ENCODE data around the gene ZNF670. TPM values are rescaled to one million over a fixed set of nuclear protein-coding genes. Genes with fewer than 3 reads are reported as not detected.
"Not testable (repeated sequence)": the region's sequence is repeated elsewhere in the genome, so short reads cannot be mapped to it uniquely, and the experiment has no call there.

The ZNF670 gene
- 1 to 10 TPM; 4.2 to 4.6 TPM for total RNA-seq

- Mint-ChIP-seq H3K27ac (peak within 1 kb of the TSS; percentile 85), H3K4me1 (ENCODE audit: low read depth) (peaks cover 27% of the 10 kb centered on the region), H3K36me3 (ENCODE audit: insufficient read depth in 2 of 2) (peaks cover 6 to 13% of the 10 kb centered on the region in 2 donors), H3K9me3 (peaks cover 1 to 7% of the 10 kb centered on the region in 2 donors), H3K4me3 (peak within 1 kb of the TSS; percentile 92 to 97), H3K27me3 (ENCODE audit: low read depth) (peaks cover 14% of the 10 kb centered on the region)
- peak; percentile 100 for ATAC-seq (replicated peaks in 1 of 2)
- peak; percentile 91 to 93 for DNase-seq
Measured at GRCh38 chr1:247078258-247079140, at the start of gene ZNF670. ZNF670 (minus strand) TSS chr1:247078811; CDS start chr1:247078596, 215 bp downstream.

GRCh38 chr1:247127519-247128282 lies 49.1 kb upstream of the ZNF670 start:
- peak overlapping the region; percentile 83 to 89 for H3K4me3 Mint-ChIP-seq
- H3K27ac Mint-ChIP-seq; H3K9me3 Mint-ChIP-seq; DNase-seq; H3K4me1 Mint-ChIP-seq (ENCODE audit: low read depth); ATAC-seq (replicated peaks in 1 of 2); H3K27me3 Mint-ChIP-seq (ENCODE audit: low read depth): not testable (repeated sequence)
- H3K36me3 Mint-ChIP-seq (ENCODE audit: insufficient read depth in 2 of 2): peaks cover 14 to 28% of the 10 kb centered on the region in 2 donors

- ATAC-seq (replicated peaks in 1 of 2): peak; percentile 72 to 80
Measured at GRCh38 chr1:247126601-247127000, 48.0 kb upstream of the ZNF670 start.

GRCh38 chr1:247126166-247126565 lies 47.6 kb upstream of the ZNF670 start:
- H3K4me1 Mint-ChIP-seq (ENCODE audit: low read depth); H3K4me3 Mint-ChIP-seq; H3K27me3 Mint-ChIP-seq (ENCODE audit: low read depth); H3K27ac Mint-ChIP-seq; H3K9me3 Mint-ChIP-seq; DNase-seq: not testable (repeated sequence)
- peak; percentile 99 for ATAC-seq (replicated peaks in 1 of 2)
- H3K36me3 Mint-ChIP-seq (ENCODE audit: insufficient read depth in 2 of 2): peaks cover 7 to 19% of the 10 kb centered on the region in 2 donors

More at GRCh38 chr1:247126601-247127000, 48.0 kb upstream of the ZNF670 start:
- not testable (repeated sequence) for DNase-seq; H3K9me3 Mint-ChIP-seq; H3K27me3 Mint-ChIP-seq (ENCODE audit: low read depth); H3K27ac Mint-ChIP-seq; H3K4me3 Mint-ChIP-seq; H3K4me1 Mint-ChIP-seq (ENCODE audit: low read depth)
- peaks cover 7 to 19% of the 10 kb centered on the region in 2 donors for H3K36me3 Mint-ChIP-seq (ENCODE audit: insufficient read depth in 2 of 2)

- Mint-ChIP-seq H3K9me3 (no peaks in the 10 kb centered on the region), H3K27ac (no peak overlapping the region), H3K36me3 (ENCODE audit: insufficient read depth in 2 of 2) (peaks cover 0 to 4% of the 10 kb centered on the region in 2 donors), H3K27me3 (ENCODE audit: low read depth) (no peaks in the 10 kb centered on the region), H3K4me3 (no peak overlapping the region), H3K4me1 (ENCODE audit: low read depth) (no peaks in the 10 kb centered on the region)
- DNase-seq (no peak), ATAC-seq (replicated peaks in 1 of 2) (no peak)
Measured at GRCh38 chr1:247121382-247121781, 42.8 kb upstream of the ZNF670 start.

- ATAC-seq (replicated peaks in 1 of 2); H3K27me3 Mint-ChIP-seq (ENCODE audit: low read depth); H3K4me3 Mint-ChIP-seq; H3K27ac Mint-ChIP-seq; H3K36me3 Mint-ChIP-seq (ENCODE audit: insufficient read depth in 2 of 2); DNase-seq; H3K9me3 Mint-ChIP-seq; H3K4me1 Mint-ChIP-seq (ENCODE audit: low read depth): not testable (repeated sequence)
Measured at GRCh38 chr1:247120408-247120668, 41.7 kb upstream of the ZNF670 start.

GRCh38 chr1:247119600-247120407 lies 41.2 kb upstream of the ZNF670 start:
- Mint-ChIP-seq H3K4me1 (ENCODE audit: low read depth) (peaks cover 4% of the 10 kb centered on the region), H3K27ac (no peak overlapping the region), H3K4me3 (no peak overlapping the region), H3K9me3 (no peaks in the 10 kb centered on the region), H3K36me3 (ENCODE audit: insufficient read depth in 2 of 2) (peaks cover 0 to 5% of the 10 kb centered on the region in 2 donors), H3K27me3 (ENCODE audit: low read depth) (no peaks in the 10 kb centered on the region)
- DNase-seq (no peak), ATAC-seq (replicated peaks in 1 of 2) (peak; percentile 22 to 31)

GRCh38 chr1:247118946-247119446 lies 40.4 kb upstream of the ZNF670 start:
- DNase-seq: peak; percentile 52 to 61

GRCh38 chr1:247115545-247115944 lies 36.9 kb upstream of the ZNF670 start:
- DNase-seq (no peak), ATAC-seq (replicated peaks in 1 of 2) (no peak)
- Mint-ChIP-seq H3K9me3 (no peaks in the 10 kb centered on the region), H3K4me1 (ENCODE audit: low read depth) (peaks cover 9% of the 10 kb centered on the region), H3K36me3 (ENCODE audit: insufficient read depth in 2 of 2) (peaks cover 2% of the 10 kb centered on the region in 2 donors), H3K27ac (no peak overlapping the region), H3K27me3 (ENCODE audit: low read depth) (peaks cover 5% of the 10 kb centered on the region), H3K4me3 (no peak overlapping the region)

More at GRCh38 chr1:247118946-247119446, 40.4 kb upstream of the ZNF670 start:
- Mint-ChIP-seq H3K27ac (no peak overlapping the region), H3K4me1 (ENCODE audit: low read depth) (peaks cover 4% of the 10 kb centered on the region), H3K36me3 (ENCODE audit: insufficient read depth in 2 of 2) (peaks cover 0 to 2% of the 10 kb centered on the region in 2 donors), H3K27me3 (ENCODE audit: low read depth) (no peaks in the 10 kb centered on the region), H3K9me3 (no peaks in the 10 kb centered on the region), H3K4me3 (no peak overlapping the region)
- peak; percentile 61 to 70 for ATAC-seq (replicated peaks in 1 of 2)

GRCh38 chr1:247115141-247115510 lies 36.5 kb upstream of the ZNF670 start:
- Mint-ChIP-seq H3K4me3 (no peak overlapping the region), H3K36me3 (ENCODE audit: insufficient read depth in 2 of 2) (peaks cover 2% of the 10 kb centered on the region in 2 donors), H3K9me3 (no peaks in the 10 kb centered on the region), H3K27me3 (ENCODE audit: low read depth) (peaks cover 7% of the 10 kb centered on the region), H3K4me1 (ENCODE audit: low read depth) (peaks cover 14% of the 10 kb centered on the region), H3K27ac (no peak overlapping the region)
- no peak for ATAC-seq (replicated peaks in 1 of 2)
- DNase-seq: no peak

- peaks cover 12% of the 10 kb centered on the region for H3K27me3 Mint-ChIP-seq (ENCODE audit: low read depth)
- H3K9me3 Mint-ChIP-seq: no peaks in the 10 kb centered on the region
- no peak for DNase-seq
- peaks cover 2% of the 10 kb centered on the region in 2 donors for H3K36me3 Mint-ChIP-seq (ENCODE audit: insufficient read depth in 2 of 2)
- peak in 1 of 2 donors; percentile 12 for ATAC-seq (replicated peaks in 1 of 2)
- peaks cover 16% of the 10 kb centered on the region for H3K4me1 Mint-ChIP-seq (ENCODE audit: low read depth)
- no peak overlapping the region for H3K27ac Mint-ChIP-seq
- no peak overlapping the region for H3K4me3 Mint-ChIP-seq
Measured at GRCh38 chr1:247114351-247115140, 35.9 kb upstream of the ZNF670 start.

- no peaks in the 10 kb centered on the region for H3K9me3 Mint-ChIP-seq
- DNase-seq (no peak), ATAC-seq (replicated peaks in 1 of 2) (no peak)
- H3K36me3 Mint-ChIP-seq (ENCODE audit: insufficient read depth in 2 of 2): peaks cover 2% of the 10 kb centered on the region in 2 donors
- no peak overlapping the region for H3K4me3 Mint-ChIP-seq
- H3K27me3 Mint-ChIP-seq (ENCODE audit: low read depth): peaks cover 17% of the 10 kb centered on the region
- peaks cover 16% of the 10 kb centered on the region for H3K4me1 Mint-ChIP-seq (ENCODE audit: low read depth)
- H3K27ac Mint-ChIP-seq: no peak overlapping the region
Measured at GRCh38 chr1:247113733-247114271, 35.2 kb upstream of the ZNF670 start.

Data from activated T-cell treated with anti-CD3 and anti-CD28 coated beads, Interleukin-2, amount 50 U/mL, for 72 hours (primary cell).